HG03575 (cell line): Measurements from ENCODE around the gene CFAP46.
"Not testable (repeated sequence)": the region's sequence is repeated elsewhere in the genome, so short reads cannot be mapped to it uniquely, and the experiment has no call there.

Source experiments
- ATAC-seq: cut with Tn5 transposase; IDR thresholded peaks from one replicate; pipeline ENCODE4 v1.9.1; 2021; ENCODE audit not compliant: unreplicated experiment, insufficient number of reproducible peaks, low FRiP score; ENCODE audit errors: extremely low read depth

CFAP46 gene

GRCh38 chr10:132907821-132908620, 34.3 kb downstream of the CFAP46 start:
- no peak for ATAC-seq

- no peak for ATAC-seq
Observed at GRCh38 chr10:132906836-132907235, 35.5 kb downstream of the CFAP46 start.

- no peak for ATAC-seq
Observed at GRCh38 chr10:132906106-132906505, 36.3 kb downstream of the CFAP46 start.

DNA sequence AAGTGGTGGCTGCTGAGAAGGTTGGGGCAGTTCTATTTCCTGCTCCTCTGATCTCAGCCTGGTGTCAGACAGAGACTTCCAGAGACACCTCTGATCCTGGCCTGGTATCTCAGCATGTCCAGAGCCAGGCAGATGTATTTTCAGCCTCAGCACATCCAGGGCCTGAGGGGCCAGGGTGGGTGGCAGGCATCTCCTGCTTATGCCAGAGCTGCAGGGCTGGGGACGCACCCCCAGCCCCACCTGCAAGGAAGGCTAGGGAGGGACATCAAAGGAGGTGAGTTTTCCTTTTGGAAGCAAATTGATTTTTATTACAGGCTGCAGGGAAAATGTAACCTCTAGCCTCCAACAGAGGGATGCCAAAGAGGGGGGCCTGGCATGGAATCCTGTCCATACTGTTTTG, 36.7 kb downstream of the CFAP46 start:
- ATAC-seq, result no peak

GRCh38 chr10:132904814-132905649, 37.3 kb downstream of the CFAP46 start:
- no peak for ATAC-seq

DNA sequence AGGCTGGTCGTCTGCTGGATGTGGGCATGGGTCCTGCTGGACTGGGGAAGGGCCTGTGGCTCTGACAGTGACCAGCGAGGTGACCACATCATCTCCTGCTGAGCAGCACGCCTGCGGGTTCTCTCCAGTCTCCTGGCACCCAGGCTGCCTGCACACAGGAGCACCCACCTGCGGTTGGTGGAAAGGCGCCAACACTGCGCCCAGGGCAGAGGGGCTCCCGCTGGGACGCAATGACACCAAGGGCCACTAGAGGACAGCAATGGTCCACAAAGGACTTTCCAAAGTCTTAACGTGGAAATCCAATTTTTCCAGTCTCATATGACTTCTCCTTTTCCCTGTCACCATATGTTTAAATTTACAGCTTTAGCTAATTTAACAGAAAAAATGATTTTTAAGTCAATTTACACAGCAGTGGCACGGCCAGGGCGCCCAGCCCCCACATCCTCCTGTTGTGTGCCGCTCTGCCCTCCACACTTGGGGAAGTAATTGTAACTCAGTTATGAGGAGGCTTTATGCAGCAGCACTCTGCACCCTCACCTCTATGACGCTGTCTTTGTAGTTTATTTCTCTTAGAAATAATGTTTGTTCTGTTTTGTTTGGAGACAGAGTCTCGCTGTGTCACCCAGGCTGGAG, 38.1 kb downstream of the CFAP46 start:
- ATAC-seq, result no peak

DNA sequence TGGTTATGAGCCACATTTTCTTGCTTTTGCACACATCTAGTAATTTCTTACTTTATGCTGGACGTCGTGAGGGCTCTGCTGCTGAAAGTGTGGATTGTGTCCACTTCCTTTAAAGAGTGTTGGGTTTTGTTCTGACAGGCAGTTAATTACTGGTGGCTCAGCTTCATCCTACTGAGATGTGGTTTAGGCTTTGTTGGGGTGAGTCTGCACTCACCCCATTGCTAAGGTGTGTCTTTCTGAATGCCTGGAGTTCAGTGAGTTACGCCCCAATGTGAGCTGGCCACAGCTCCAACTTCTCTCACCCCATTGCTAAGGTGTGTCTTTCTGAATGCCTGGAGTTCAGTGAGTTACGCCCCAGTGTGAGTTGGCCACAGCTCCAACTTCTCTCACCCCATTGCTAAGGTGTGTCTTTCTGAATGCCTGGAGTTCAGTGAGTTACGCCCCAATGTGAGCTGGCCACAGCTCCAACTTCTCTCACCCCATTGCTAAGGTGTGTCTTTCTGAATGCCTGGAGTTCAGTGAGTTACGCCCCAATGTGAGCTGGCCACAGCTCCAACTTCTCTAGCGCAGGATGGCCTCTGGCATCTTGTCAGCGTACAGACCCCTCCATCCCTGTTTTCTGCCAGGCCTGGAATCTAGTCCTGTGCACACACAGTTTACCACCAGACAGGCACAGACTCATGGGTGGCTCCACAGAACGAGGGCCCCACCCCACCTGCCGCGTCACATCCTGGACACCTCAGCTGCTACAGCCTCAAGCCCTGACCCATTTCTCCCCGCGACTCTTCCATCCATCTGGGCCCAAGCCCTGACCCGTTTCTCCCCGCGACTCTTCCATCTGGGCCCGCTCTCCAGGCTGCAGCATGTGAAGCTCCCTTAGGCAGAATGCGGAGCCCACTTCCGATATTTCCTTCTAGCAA, 39.5 kb downstream of the CFAP46 start:
- not testable (repeated sequence) for ATAC-seq

- ATAC-seq, result no peak
Observed at GRCh38 chr10:132901351-132901750, 41.0 kb downstream of the CFAP46 start.

- ATAC-seq, result no peak
Observed at GRCh38 chr10:132900211-132900756, 42.1 kb downstream of the CFAP46 start.

DNA sequence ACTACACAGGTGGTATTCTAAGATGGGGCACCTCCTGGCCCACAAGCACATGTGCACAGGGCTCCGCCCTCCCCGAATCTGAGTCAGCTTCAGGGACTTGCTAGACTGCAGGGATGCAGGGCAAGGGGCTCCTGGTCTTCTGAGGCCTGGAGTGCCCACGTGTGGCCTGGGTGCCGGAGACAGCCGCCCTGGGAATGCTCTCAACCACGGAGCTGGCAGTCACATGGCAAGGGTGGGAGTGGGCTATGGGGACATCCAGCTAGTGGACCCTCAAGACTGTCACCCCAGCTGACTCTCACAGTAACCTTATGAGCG, 42.7 kb downstream of the CFAP46 start:
- no peak for ATAC-seq

GRCh38 chr10:132899054-132899750, 43.2 kb downstream of the CFAP46 start:
- ATAC-seq, result no peak

- no peak for ATAC-seq
Observed at GRCh38 chr10:132898391-132899053, 43.8 kb downstream of the CFAP46 start.

- ATAC-seq, result no peak
Observed at GRCh38 chr10:132897516-132898381, 44.6 kb downstream of the CFAP46 start.

DNA sequence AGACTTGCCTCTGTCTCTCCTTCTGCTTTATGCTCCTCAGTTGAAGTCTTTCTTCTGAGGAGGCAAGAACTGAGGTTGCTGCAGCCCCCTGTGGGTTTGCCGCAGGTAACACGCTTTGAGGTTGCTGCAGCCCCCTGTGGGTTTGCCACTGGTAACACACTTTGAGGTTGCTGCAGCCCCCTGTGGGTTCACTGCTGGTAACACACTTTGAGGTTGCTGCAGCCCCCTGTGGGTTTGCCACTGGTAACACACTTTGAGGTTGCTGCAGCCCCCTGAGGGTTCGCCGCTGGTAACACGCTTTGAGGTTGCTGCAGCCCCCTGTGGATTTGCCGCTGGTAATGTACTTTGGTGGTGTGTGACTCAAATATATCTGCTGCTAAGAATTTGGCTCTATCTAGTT, 48.6 kb downstream of the CFAP46 start:
- not testable (repeated sequence) for ATAC-seq

DNA sequence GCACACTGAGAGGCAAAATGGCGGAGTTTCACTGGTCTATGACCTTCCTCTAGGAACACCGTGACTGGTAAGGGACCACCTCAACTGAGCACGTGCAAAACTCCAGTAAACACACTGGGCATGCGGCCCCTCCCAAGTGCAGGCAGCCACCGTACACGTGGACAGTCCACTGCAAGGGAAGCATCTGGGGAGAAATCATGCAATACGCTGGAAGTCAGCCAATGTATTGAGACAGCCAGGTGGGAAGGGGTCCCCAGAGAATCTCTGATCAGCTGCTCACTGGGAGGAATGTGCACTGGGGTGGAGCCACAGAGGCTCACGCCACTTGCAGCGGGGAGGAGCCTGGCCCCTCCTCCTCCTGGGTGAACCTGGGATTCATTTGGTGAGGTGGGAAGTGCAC, 49.3 kb downstream of the CFAP46 start:
- no peak for ATAC-seq

DNA sequence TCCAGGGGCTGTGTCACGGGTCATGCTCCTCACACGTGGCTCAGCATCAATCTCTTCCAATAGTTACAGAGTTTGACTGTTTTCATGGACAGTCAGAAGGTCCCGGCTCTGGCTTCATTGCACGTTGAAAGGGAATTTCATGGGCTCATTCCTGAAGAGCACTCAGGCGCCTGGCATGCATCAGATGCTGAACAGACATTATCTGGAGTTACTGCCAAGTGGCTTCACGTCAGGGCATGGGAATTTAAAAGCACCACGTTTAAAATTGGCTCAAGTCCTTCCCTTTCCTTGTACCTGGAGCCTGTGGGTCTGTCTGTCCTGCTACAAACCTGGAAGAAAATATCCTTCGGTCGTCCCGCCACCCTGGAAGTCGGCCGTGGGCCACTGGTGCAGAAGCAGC, 50.4 kb downstream of the CFAP46 start:
- ATAC-seq, result no peak

DNA sequence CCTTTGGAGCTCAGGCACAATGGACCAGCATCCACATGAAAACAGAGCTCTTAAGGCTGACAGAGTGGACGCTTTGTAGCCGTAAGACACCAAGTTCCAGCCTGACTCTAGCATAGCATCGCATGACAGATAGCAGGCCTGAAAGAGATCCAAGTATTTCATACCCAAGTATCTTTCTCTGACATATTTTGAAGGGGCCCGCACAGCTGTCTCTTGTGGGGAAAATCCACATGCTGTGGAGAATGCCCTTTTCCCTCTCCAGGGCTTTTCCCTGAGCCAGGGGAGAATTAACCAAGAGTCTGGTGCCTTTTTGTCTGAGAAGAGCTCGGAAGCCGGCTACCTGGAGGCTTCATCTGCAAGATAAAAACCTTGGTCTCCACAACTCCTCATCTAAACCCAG, 51.0 kb downstream of the CFAP46 start:
- no peak for ATAC-seq
